ENCODE results near the gene DEFB132. TPM values are rescaled to one million over a fixed set of nuclear protein-coding genes. Genes with fewer than 3 reads are reported as not detected.

DEFB132 gene
- total and polyA plus RNA-seq, 2 of the 13 experiments (the other 11 are each of a cell fraction or from before 2014, with no cell fraction given), result not detected

GRCh38 chr20:275791-276190 is 18.3 kb downstream of the DEFB132 start:
- WGBS (ENCODE audit: low lambda C conversion rate), result 92% methylated on average over 7 of the region's 7 CpGs
- no peak for DNase-seq (ENCODE audit: low spot score)
- intact Hi-C loops (cut with micrococcal nuclease; ENCODE audit: unreplicated experiment) (no loop called here), in situ Hi-C loops (cut with HindIII; ENCODE audit: extremely low pct_ligation_motif_present, low pct_unique_long_range_greater_than_20kb) (no loop called here)
- no TSS peak for BruUV-seq (replicated peaks)
- no peaks in the 10 kb centered on the region for H4K20me1 ChIP-seq (ENCODE audit: insufficient read depth, low read length)
- ATAC-seq, result no peak
- no peak overlapping the region for H3K4me3 ChIP-seq (replicated peaks in 1 of 3; ENCODE audit: insufficient read depth in 1 of 3, low read depth in 2 of 3, low read length in 3 of 3)
- H3K27me3 ChIP-seq (ENCODE audit: control insufficient read depth in 1 of 2, insufficient read depth in 2 of 2, low read length in 2 of 2), result no peaks in the 10 kb centered on the region
- FAIRE-seq, result no peak
- no peak overlapping the region for H3K9ac ChIP-seq (ENCODE audit: insufficient read depth, low read depth, low read length)
- no peaks in the 10 kb centered on the region for H3K9me3 ChIP-seq (ENCODE audit: low read length)
- no peak overlapping the region for H3K4me2 ChIP-seq (ENCODE audit: low read depth, low read length)
- TF ChIP-seq ZZZ3 (CRISPR knock-in tag; IDR thresholded peaks at IDR 0.05; ENCODE audit: borderline replicate concordance), result no peak
- no peak for TF ChIP-seq SMAD3 (CRISPR knock-in tag; IDR thresholded peaks at IDR 0.05)
- no peak for TF ChIP-seq FIP1L1 (IDR thresholded peaks at IDR 0.05; ENCODE audit: borderline replicate concordance, insufficient read depth, low read depth, low read length)
- TF ChIP-seq HMGXB4 (CRISPR knock-in tag; IDR thresholded peaks at IDR 0.05; ENCODE audit: borderline replicate concordance in 1 of 2, low read depth in 1 of 2), result no peak
- TF ChIP-seq THAP9 (CRISPR knock-in tag; IDR thresholded peaks at IDR 0.05; ENCODE audit: borderline replicate concordance), result no peak
- TF ChIP-seq RBFOX2 (IDR thresholded peaks at IDR 0.05; ENCODE audit: low read depth, low read length), result no peak
- no peak for TF ChIP-seq KDM4B (CRISPR knock-in tag; IDR thresholded peaks at IDR 0.05)
- TF ChIP-seq CERS6 (CRISPR knock-in tag; IDR thresholded peaks at IDR 0.05), result no peak
- no peak for TF ChIP-seq TBX2 (CRISPR knock-in tag; IDR thresholded peaks at IDR 0.05; ENCODE audit: borderline replicate concordance)
- TF ChIP-seq SIN3A (IDR thresholded peaks at IDR 0.05; ENCODE audit: borderline replicate concordance, low read depth, low read length), result no peak
- no peak for TF ChIP-seq ZBTB7B (CRISPR knock-in tag; IDR thresholded peaks at IDR 0.05)
- H2AFZ ChIP-seq (ENCODE audit: low read length), result no peak overlapping the region
- ChIA-PET POLR2A (no interaction called here), CTCF (ENCODE audit: low intra/inter-chr PET ratio, low total read pairs) (no interaction called here)
- H3K36me3 ChIP-seq (replicated peaks in 1 of 2; ENCODE audit: control insufficient read depth in 1 of 2, insufficient read depth in 2 of 2, low read length in 2 of 2), result peaks cover 28 to 42% of the 10 kb centered on the region in 2 experiments
- no peaks in the 10 kb centered on the region for H3K79me2 ChIP-seq (ENCODE audit: insufficient read depth, low read length)
- H3K27ac ChIP-seq (ENCODE audit: extremely low read length, insufficient read depth, low read length), result no peak overlapping the region
- H3K4me1 ChIP-seq (ENCODE audit: insufficient read depth, low read length), result no peaks in the 10 kb centered on the region

Measured in HepG2 (cell line).